T-helper 1 cell treated with Interleukin-12 subunit alpha and Interleukin-12 subunit beta and Interleukin-4 antibody, amounts not matched to agents 30 ng/mL and 1 ng/mL, for 36 hours (primary cell): ENCODE data around the gene PRODH2. TPM values are rescaled to one million over a fixed set of nuclear protein-coding genes. Genes with fewer than 3 reads are reported as not detected.

Experiments
- intact Hi-C: fragments of 100-400 bp; cut with micrococcal nuclease; formaldehyde crosslinking; loops from one replicate; pipeline ENCODE4 v1.15.1; 2024
- total RNA-seq: library from RNA; stranded (reverse); gene quantifications from 2 replicates; pipeline ENCODE4 v1.2.3, GENCODE V29; 2022

The PRODH2 gene
- total RNA-seq = not detected in 2 replicates

GRCh38 chr19:35812220-35813042, at the start of gene PRODH2:
Gene PRODH2 (minus strand): TSS chr19:35812845. CDS start chr19:35812805, 40 bp downstream.
- intact Hi-C loops = no loop called here

- intact Hi-C loops = no loop called here
Measured at GRCh38 chr19:35861640-35862160, 49.1 kb upstream of the PRODH2 start.

GRCh38 chr19:35860818-35861639, 48.4 kb upstream of the PRODH2 start:
- intact Hi-C loops = no loop called here

GRCh38 chr19:35860436-35860817, 47.8 kb upstream of the PRODH2 start:
- intact Hi-C loops = no loop called here

GRCh38 chr19:35859414-35859813, 46.8 kb upstream of the PRODH2 start:
- intact Hi-C loops = no loop called here

GRCh38 chr19:35858311-35858710, 45.7 kb upstream of the PRODH2 start:
- intact Hi-C loops = no loop called here

GRCh38 chr19:35856546-35857149, 44.0 kb upstream of the PRODH2 start, which contains the start of gene KIRREL2:
Gene KIRREL2 (plus strand): TSS chr19:35856911. CDS start chr19:35857120, 209 bp downstream.
- intact Hi-C loops = no loop called here

GRCh38 chr19:35853038-35853756, 40.6 kb upstream of the PRODH2 start:
- intact Hi-C loops = no loop called here

GRCh38 chr19:35852029-35852780, 39.6 kb upstream of the PRODH2 start, which contains the start of gene NPHS1:
Gene NPHS1 (minus strand): TSS chr19:35852504. CDS start chr19:35851837, 667 bp downstream.
- intact Hi-C loops = no loop called here

- intact Hi-C loops = no loop called here
Measured at GRCh38 chr19:35851213-35852028, 38.8 kb upstream of the PRODH2 start.

- intact Hi-C loops = no loop called here
Measured at GRCh38 chr19:35848919-35849505, 36.4 kb upstream of the PRODH2 start.

GRCh38 chr19:35848486-35848885, 35.8 kb upstream of the PRODH2 start:
- intact Hi-C loops = no loop called here

GRCh38 chr19:35847911-35848310, 35.3 kb upstream of the PRODH2 start:
- intact Hi-C loops = no loop called here

GRCh38 chr19:35846038-35846668, 33.5 kb upstream of the PRODH2 start:
- intact Hi-C loops = no loop called here

GRCh38 chr19:35845215-35846037, 32.8 kb upstream of the PRODH2 start:
- intact Hi-C loops = no loop called here

GRCh38 chr19:35844482-35845214, 32.0 kb upstream of the PRODH2 start:
- intact Hi-C loops = no loop called here
